Measurements from ENCODE around the gene BANF2. TPM values are rescaled to one million over a fixed set of nuclear protein-coding genes. Genes with fewer than 3 reads are reported as not detected.

The BANF2 gene
- not detected for total RNA-seq

GRCh38 chr20:17699931-17700351 is at the start of gene BANF2:
Gene BANF2, plus strand, starts transcription at chr20:17699966. Its CDS starts 25,060 bp downstream, at chr20:17725026.
- H3K4me1 Mint-ChIP-seq (ENCODE audit: low read depth) = no peaks in the 10 kb centered on the region
- H3K9me3 Mint-ChIP-seq = no peaks in the 10 kb centered on the region

DNA sequence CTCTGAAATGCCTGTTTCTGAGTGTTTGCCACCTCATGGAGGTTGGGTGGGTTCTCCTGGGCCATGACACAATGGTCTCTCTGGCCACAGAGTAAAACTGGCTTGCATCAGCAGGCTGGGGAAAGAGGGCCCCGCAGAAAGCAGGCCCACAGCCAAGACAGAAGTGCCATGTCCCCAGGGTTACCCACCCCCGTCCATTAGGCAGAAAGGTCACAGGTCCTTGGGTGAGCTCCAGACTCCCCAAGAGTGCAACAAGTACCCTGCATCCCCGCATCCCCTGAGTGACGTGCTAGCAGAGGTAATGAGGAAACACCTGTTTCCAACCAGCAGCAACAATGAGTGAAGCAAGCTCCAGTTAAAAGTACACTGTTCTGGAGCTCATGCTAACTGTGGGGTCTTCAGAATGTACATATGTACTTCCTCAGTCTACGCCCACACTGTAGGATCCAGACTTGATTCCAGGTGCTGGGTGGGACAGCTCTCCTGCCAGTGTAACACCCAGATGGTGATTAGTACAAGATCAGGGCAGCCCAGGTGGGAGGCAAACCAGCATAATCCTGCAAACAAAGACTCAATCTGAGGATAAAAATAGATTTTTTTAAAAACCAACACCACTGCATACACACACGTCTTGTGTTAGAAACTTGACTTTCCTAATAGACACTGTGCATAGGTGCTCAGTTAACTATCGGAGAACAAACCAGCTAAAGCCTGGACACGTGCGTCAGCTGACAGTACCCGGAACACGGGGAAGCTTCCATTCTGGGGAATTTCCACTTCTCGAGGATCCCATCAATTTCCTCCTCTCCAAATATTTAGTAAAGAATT is 49.3 kb upstream of the BANF2 start:
- DNase-seq (no peak), ATAC-seq (no peak)
- peaks cover 11% of the 10 kb centered on the region for H3K4me1 Mint-ChIP-seq (ENCODE audit: low read depth)
- no peaks in the 10 kb centered on the region for H3K36me3 Mint-ChIP-seq (ENCODE audit: insufficient read depth)
- no peaks in the 10 kb centered on the region for H3K27me3 Mint-ChIP-seq (ENCODE audit: low read depth)
- no peaks in the 10 kb centered on the region for H3K9me3 Mint-ChIP-seq
- H3K4me3 Mint-ChIP-seq = no peak overlapping the region

More at GRCh38 chr20:17699931-17700351, at the start of gene BANF2:
- Mint-ChIP-seq H3K36me3 (ENCODE audit: insufficient read depth) (no peaks in the 10 kb centered on the region), H3K27me3 (ENCODE audit: low read depth) (no peaks in the 10 kb centered on the region), H3K4me3 (no peak within 1 kb of the TSS)
- ATAC-seq (no peak), DNase-seq (no peak)

- ATAC-seq (no peak), DNase-seq (no peak)
- no peaks in the 10 kb centered on the region for H3K9me3 Mint-ChIP-seq
- H3K36me3 Mint-ChIP-seq (ENCODE audit: insufficient read depth) = no peaks in the 10 kb centered on the region
- H3K4me3 Mint-ChIP-seq = no peak overlapping the region
- H3K4me1 Mint-ChIP-seq (ENCODE audit: low read depth) = peaks cover 11% of the 10 kb centered on the region
- no peaks in the 10 kb centered on the region for H3K27me3 Mint-ChIP-seq (ENCODE audit: low read depth)
Measured at GRCh38 chr20:17651129-17651759, 48.5 kb upstream of the BANF2 start.

- H3K36me3 Mint-ChIP-seq (ENCODE audit: insufficient read depth) = peaks cover 2% of the 10 kb centered on the region
- no peak overlapping the region for H3K4me3 Mint-ChIP-seq
- H3K27me3 Mint-ChIP-seq (ENCODE audit: low read depth) = no peaks in the 10 kb centered on the region
- no peak for ATAC-seq
- peaks cover 11% of the 10 kb centered on the region for H3K4me1 Mint-ChIP-seq (ENCODE audit: low read depth)
- no peak for DNase-seq
- H3K9me3 Mint-ChIP-seq = no peaks in the 10 kb centered on the region
Measured at GRCh38 chr20:17651760-17652388, 47.9 kb upstream of the BANF2 start.

GRCh38 chr20:17652411-17652810 is 47.4 kb upstream of the BANF2 start:
- H3K4me1 Mint-ChIP-seq (ENCODE audit: low read depth) = peaks cover 11% of the 10 kb centered on the region
- DNase-seq = no peak
- no peak overlapping the region for H3K4me3 Mint-ChIP-seq
- H3K9me3 Mint-ChIP-seq = no peaks in the 10 kb centered on the region
- no peak for ATAC-seq
- H3K27me3 Mint-ChIP-seq (ENCODE audit: low read depth) = no peaks in the 10 kb centered on the region
- H3K36me3 Mint-ChIP-seq (ENCODE audit: insufficient read depth) = peaks cover 5% of the 10 kb centered on the region

- no peak for ATAC-seq
- H3K4me3 Mint-ChIP-seq = no peak overlapping the region
- no peaks in the 10 kb centered on the region for H3K9me3 Mint-ChIP-seq
- no peak for DNase-seq
- no peaks in the 10 kb centered on the region for H3K27me3 Mint-ChIP-seq (ENCODE audit: low read depth)
- peaks cover 5% of the 10 kb centered on the region for H3K4me1 Mint-ChIP-seq (ENCODE audit: low read depth)
- H3K36me3 Mint-ChIP-seq (ENCODE audit: insufficient read depth) = peaks cover 17% of the 10 kb centered on the region
Measured at GRCh38 chr20:17653835-17654648, 45.7 kb upstream of the BANF2 start.

- peaks cover 17% of the 10 kb centered on the region for H3K36me3 Mint-ChIP-seq (ENCODE audit: insufficient read depth)
- ATAC-seq (no peak), DNase-seq (no peak)
- H3K27me3 Mint-ChIP-seq (ENCODE audit: low read depth) = no peaks in the 10 kb centered on the region
- no peaks in the 10 kb centered on the region for H3K9me3 Mint-ChIP-seq
- peaks cover 2% of the 10 kb centered on the region for H3K4me1 Mint-ChIP-seq (ENCODE audit: low read depth)
- no peak overlapping the region for H3K4me3 Mint-ChIP-seq
Measured at GRCh38 chr20:17654649-17655285, 45.0 kb upstream of the BANF2 start.

DNA sequence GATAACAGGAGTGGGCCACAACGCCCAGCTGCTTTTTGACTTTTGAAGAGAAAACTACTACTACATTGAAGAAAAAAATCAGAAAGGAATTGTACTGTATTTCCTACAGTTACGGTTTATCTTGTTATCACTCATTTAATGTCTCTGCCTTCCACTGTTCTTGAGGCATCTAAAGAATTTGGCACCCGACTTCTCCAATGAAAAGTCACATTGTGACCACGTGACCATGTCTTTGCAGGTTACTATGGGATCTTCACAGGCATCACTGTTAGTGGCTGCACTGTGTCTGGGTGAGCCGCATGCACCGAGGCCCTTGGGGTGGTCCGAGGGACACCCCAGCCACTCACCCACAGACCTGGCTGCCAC is 44.5 kb upstream of the BANF2 start:
- no peaks in the 10 kb centered on the region for H3K9me3 Mint-ChIP-seq
- no peak for ATAC-seq

GRCh38 chr20:17655865-17656479 is 43.8 kb upstream of the BANF2 start:
- H3K4me1 Mint-ChIP-seq (ENCODE audit: low read depth) = peaks cover 2% of the 10 kb centered on the region
- H3K36me3 Mint-ChIP-seq (ENCODE audit: insufficient read depth) = peaks cover 26% of the 10 kb centered on the region
- no peaks in the 10 kb centered on the region for H3K27me3 Mint-ChIP-seq (ENCODE audit: low read depth)
- no peaks in the 10 kb centered on the region for H3K9me3 Mint-ChIP-seq
- DNase-seq (no peak), ATAC-seq (no peak)
- no peak overlapping the region for H3K4me3 Mint-ChIP-seq

More for the DNA sequence above, 44.5 kb upstream of the BANF2 start:
- H3K4me1 Mint-ChIP-seq (ENCODE audit: low read depth) = no peaks in the 10 kb centered on the region
- no peaks in the 10 kb centered on the region for H3K27me3 Mint-ChIP-seq (ENCODE audit: low read depth)
- no peak overlapping the region for H3K4me3 Mint-ChIP-seq
- DNase-seq = no peak
- H3K36me3 Mint-ChIP-seq (ENCODE audit: insufficient read depth) = peaks cover 22% of the 10 kb centered on the region

- ATAC-seq (no peak), DNase-seq (no peak)
- no peak overlapping the region for H3K4me3 Mint-ChIP-seq
- H3K9me3 Mint-ChIP-seq = no peaks in the 10 kb centered on the region
- peaks cover 10% of the 10 kb centered on the region for H3K4me1 Mint-ChIP-seq (ENCODE audit: low read depth)
- peaks cover 26% of the 10 kb centered on the region for H3K36me3 Mint-ChIP-seq (ENCODE audit: insufficient read depth)
- H3K27me3 Mint-ChIP-seq (ENCODE audit: low read depth) = no peaks in the 10 kb centered on the region
Measured at GRCh38 chr20:17657079-17657825, 42.5 kb upstream of the BANF2 start.

GRCh38 chr20:17657898-17658647 is 41.7 kb upstream of the BANF2 start:
- H3K4me3 Mint-ChIP-seq = no peak overlapping the region

DNA sequence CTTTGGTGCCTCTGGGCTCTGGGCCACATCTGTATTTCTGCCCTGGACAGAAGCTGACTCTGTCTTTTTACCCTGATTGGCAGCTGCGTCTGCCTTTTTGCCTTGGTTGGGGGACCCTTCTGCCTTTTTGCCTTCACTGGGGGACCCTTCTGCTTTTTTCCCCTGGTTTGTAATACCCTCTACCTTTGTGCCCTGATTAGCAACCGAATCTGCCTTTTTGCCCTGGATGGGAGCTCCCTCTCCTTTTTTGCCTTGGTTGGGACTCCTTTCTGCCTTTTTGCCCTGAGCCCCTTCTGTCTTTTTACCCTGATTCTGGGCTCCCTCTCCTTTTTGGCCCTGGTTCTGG is 41.1 kb upstream of the BANF2 start:
- Mint-ChIP-seq H3K4me3 (no peak overlapping the region), H3K9me3 (no peaks in the 10 kb centered on the region), H3K36me3 (ENCODE audit: insufficient read depth) (peaks cover 26% of the 10 kb centered on the region), H3K27me3 (ENCODE audit: low read depth) (no peaks in the 10 kb centered on the region), H3K4me1 (ENCODE audit: low read depth) (peaks cover 21% of the 10 kb centered on the region)
- DNase-seq = no peak
- no peak for ATAC-seq

More at GRCh38 chr20:17657898-17658647, 41.7 kb upstream of the BANF2 start:
- peaks cover 15% of the 10 kb centered on the region for H3K4me1 Mint-ChIP-seq (ENCODE audit: low read depth)
- no peaks in the 10 kb centered on the region for H3K9me3 Mint-ChIP-seq
- no peaks in the 10 kb centered on the region for H3K27me3 Mint-ChIP-seq (ENCODE audit: low read depth)
- DNase-seq (no peak), ATAC-seq (no peak)
- peaks cover 26% of the 10 kb centered on the region for H3K36me3 Mint-ChIP-seq (ENCODE audit: insufficient read depth)

All from activated T-cell treated with anti-CD3 and anti-CD28 coated beads, Interleukin-2, amount 50 U/mL, for 4 hours (primary cell).